Naive thymus-derived CD4-positive, alpha-beta T cell (primary cell): ENCODE data around the gene HOXA13. TPM values are rescaled to one million over a fixed set of nuclear protein-coding genes. Genes with fewer than 3 reads are reported as not detected.

Experiments used
- ATAC-seq: fragments of 150-1000 bp; cut with Tn5 transposase; 2 replicates; pipeline ENCODE4 v1.10.0; 2021; ENCODE audit warnings: mild to moderate bottlenecking, moderate library complexity
- CTCF ChIA-PET: fragments of 350-600 bp; sonication (Branson Sonifier 250); formaldehyde crosslinking; loops from one replicate; lab custom pipeline; 2021; ENCODE audit warnings: antibody characterized with exemption; lab: Charles Lee
- POLR2A ChIA-PET: fragments of 350-600 bp; sonication (Branson Sonifier 250); formaldehyde crosslinking; loops from one replicate; lab custom pipeline; 2021; ENCODE audit warnings: antibody characterized with exemption, inconsistent platforms; lab: Charles Lee
- DNase-seq, 9 donors: peaks; one replicate each; pipeline versions ENCODE4 v3.0.0 to v3.0.0-alpha.2; 2020 to 2022; ENCODE audit warnings: mixed read lengths in 1 of 9
- H3K27ac ChIP-seq: one replicate; pipeline ENCODE4 v1.7.0; 2013; ENCODE audit warnings: mild to moderate bottlenecking, low read depth, low read length, moderate library complexity
- H3K27me3 ChIP-seq, 2 donors: one replicate each; pipeline ENCODE4 v1.7.0; 2013; ENCODE audit warnings: low read length in 2 of 2, mild to moderate bottlenecking in 2 of 2, moderate library complexity in 2 of 2; ENCODE audit not compliant: control insufficient read depth in 2 of 2, insufficient read depth in 2 of 2
- H3K36me3 ChIP-seq, 3 experiments: 1 replicate in 2 of 3; 2 replicates in 1 of 3; pipeline ENCODE4 v1.7.0; 2013; ENCODE audit warnings: low read length in 3 of 3, mild to moderate bottlenecking in 3 of 3, moderate library complexity in 1 of 3; ENCODE audit not compliant: insufficient read depth in 3 of 3, control insufficient read depth in 2 of 3
- H3K4me1 ChIP-seq, 2 donors: one replicate each; pipeline ENCODE4 v1.7.0; 2013; ENCODE audit warnings: low read length in 2 of 2, mild to moderate bottlenecking in 2 of 2, moderate library complexity in 1 of 2; ENCODE audit not compliant: control insufficient read depth in 2 of 2, insufficient read depth in 2 of 2
- H3K4me3 ChIP-seq: 2 replicates; pipeline ENCODE4 v1.7.0; 2013; ENCODE audit warnings: mild to moderate bottlenecking, low read length
- H3K9me3 ChIP-seq, 3 experiments: 1 replicate in 2 of 3; 2 replicates in 1 of 3; pipeline ENCODE4 v1.7.0; 2013; ENCODE audit warnings: low read length in 3 of 3; ENCODE audit not compliant: control insufficient read depth in 2 of 3
- H3K27ac Mint-ChIP-seq, 9 donors: one replicate each; pipeline ENCODE4 v1.8.0; 2020 to 2022; ENCODE audit warnings: mixed read lengths in 9 of 9, mild to moderate bottlenecking in 8 of 9, moderate library complexity in 5 of 9, inconsistent platforms in 2 of 9
- H3K27me3 Mint-ChIP-seq, 5 donors: one replicate each; pipeline ENCODE4 v1.8.0; 2021 to 2022; ENCODE audit warnings: mixed read lengths in 5 of 5, mild to moderate bottlenecking in 1 of 5
- H3K36me3 Mint-ChIP-seq, 5 donors: one replicate each; pipeline ENCODE4 v1.8.0; 2020 to 2022; ENCODE audit warnings: mixed read lengths in 5 of 5, mild to moderate bottlenecking in 3 of 5, inconsistent platforms in 1 of 5
- H3K4me1 Mint-ChIP-seq, 7 donors: one replicate each; pipeline ENCODE4 v1.8.0; 2020 to 2022; ENCODE audit warnings: mixed read lengths in 7 of 7, mild to moderate bottlenecking in 3 of 7, inconsistent platforms in 1 of 7
- H3K4me3 Mint-ChIP-seq, 10 donors: one replicate each; pipeline ENCODE4 v1.8.0; 2020 to 2022; ENCODE audit warnings: mild to moderate bottlenecking in 10 of 10, mixed read lengths in 10 of 10, moderate library complexity in 6 of 10, inconsistent platforms in 2 of 10
- H3K9me3 Mint-ChIP-seq, 11 donors: one replicate each; pipeline ENCODE4 v1.8.0; 2020 to 2022; ENCODE audit warnings: mixed read lengths in 11 of 11, mild to moderate bottlenecking in 4 of 11, inconsistent platforms in 1 of 11, moderate library complexity in 1 of 11
- intact Hi-C, 2 donors: fragments of 100-400 bp; cut with micrococcal nuclease; formaldehyde crosslinking; loops; one replicate each; pipeline ENCODE4 v1.15.1; 2023
- polyA plus RNA-seq, 2 donors: library from polyadenylated mRNA; unstranded; fragments of 300-500 nt; fragmentation: Illumina TruSeq; gene quantifications; one replicate each; pipeline ENCODE4 v1.2.3, GENCODE V29; 2021
- total RNA-seq, 6 experiments: library from RNA in 5 of 6; stranded (reverse) in 5 of 6; gene quantifications; 1 replicate in 5 of 6; 2 replicates in 1 of 6; pipeline ENCODE4 v1.2.3 and lab custom pipeline; 2021 to 2026

HOXA13 gene
- total and polyA plus RNA-seq, 7 experiments from 2014 or later: not detected

DNA sequence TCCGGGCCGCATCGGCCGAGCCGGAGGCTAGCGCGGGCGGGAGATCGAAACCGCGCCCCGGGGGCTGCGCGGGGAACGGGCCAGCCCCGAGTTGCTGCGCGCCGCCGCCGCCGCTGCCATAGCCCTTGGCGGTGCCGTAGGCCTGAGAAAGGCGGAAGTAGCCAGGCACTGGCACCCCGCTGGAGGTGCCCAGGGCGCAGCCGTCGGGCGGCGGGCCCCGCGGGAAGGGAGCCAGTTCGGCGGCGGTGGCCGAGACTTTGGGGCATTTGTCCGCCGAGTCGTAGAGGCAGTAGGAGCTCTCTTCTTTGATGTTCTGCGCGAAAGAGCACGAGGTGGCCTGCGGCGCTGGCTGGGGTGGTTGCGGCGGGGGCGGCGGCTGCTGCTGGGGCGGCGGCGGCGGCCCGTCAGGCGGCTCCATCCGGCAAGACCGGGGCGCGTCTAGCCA is 26.4 kb downstream of the HOXA13 start:
- Histone ChIP-seq H3K4me1 (peaks cover 16 to 21% of the 10 kb centered on the region in 2 donors), H3K27me3 (peaks cover 27 to 59% of the 10 kb centered on the region in 2 donors), H3K27ac (no peak overlapping the region), H3K4me3 (peak overlapping the region; percentile 36), H3K36me3 (no peaks in the 10 kb centered on the region), H3K9me3 (no peaks in the 10 kb centered on the region)
- peak; percentile 81 for ATAC-seq
- intact Hi-C loops: loop anchor here (1.0 to 5.0 kb wide), 5 partner anchors 12 to 971 kb away; partner anchors contain the start of genes CBX3 (in 1 of the 2), HNRNPA2B1 (in 1 of the 2) and HOXA7 (in 1 of the 2)
- Mint-ChIP-seq H3K9me3 (peaks cover 0 to 16% (median 2%) of the 10 kb centered on the region in 11 donors), H3K27me3 (peaks cover 61 to 70% (median 67%) of the 10 kb centered on the region in 5 donors), H3K27ac (no peak overlapping the region), H3K36me3 (peaks cover 0 to 4% (median 0%) of the 10 kb centered on the region in 5 donors), H3K4me3 (peak overlapping the region in 3 of 10 donors; percentile 49 to 79 (median 75)), H3K4me1 (peaks cover 13 to 38% (median 22%) of the 10 kb centered on the region in 7 donors)
- DNase-seq: peak in 3 of 9 donors; percentile 47 to 51 (median 51)
- ChIA-PET CTCF (interaction anchor here (0.9 kb wide), 1 partner anchor 9 kb away, joined by 4 read pairs; no protein-coding TSS in a partner anchor), POLR2A (interaction anchor here (1.1 to 1.8 kb wide), 3 partner anchors 17 to 26 kb away, joined by 3 to 4 read pairs (median 4); partner anchors contain the start of gene HOXA7)

DNA sequence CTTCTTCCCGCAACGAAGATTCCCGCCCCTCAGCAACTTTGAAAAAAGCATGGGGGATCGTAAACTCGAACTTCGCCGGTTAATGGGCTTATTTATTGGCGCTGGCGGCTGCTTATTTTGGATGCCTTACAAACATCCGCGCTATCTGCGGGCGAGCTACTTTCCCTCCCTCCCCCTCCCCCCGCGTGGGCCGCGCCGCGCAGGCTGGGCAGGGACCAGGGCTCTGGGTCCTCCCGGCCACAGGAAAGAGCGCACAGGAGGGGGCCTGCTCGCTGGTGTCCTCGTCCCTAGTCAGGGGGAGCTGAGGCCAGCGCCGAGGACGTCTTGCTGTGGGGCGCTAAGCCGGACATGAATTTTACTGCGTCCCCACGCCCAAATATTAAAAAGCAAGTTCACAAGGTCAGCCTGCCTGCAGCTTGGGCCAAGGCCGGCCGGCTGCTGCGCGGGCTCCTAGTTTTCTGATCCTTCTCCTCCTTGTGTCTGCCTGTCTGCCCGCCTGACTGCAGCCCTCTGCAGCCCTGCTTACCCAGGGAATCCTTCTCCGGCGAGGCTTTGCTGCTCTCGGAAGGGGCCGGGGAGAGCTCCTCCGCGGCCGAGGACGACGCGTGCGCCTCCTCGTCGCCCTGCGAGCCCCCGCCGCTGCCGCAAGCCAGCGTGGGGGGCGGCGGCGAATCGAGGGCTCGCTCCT is 26.9 kb downstream of the HOXA13 start:
- peaks cover 0 to 5% (median 0%) of the 10 kb centered on the region in 5 donors for H3K36me3 Mint-ChIP-seq

DNA sequence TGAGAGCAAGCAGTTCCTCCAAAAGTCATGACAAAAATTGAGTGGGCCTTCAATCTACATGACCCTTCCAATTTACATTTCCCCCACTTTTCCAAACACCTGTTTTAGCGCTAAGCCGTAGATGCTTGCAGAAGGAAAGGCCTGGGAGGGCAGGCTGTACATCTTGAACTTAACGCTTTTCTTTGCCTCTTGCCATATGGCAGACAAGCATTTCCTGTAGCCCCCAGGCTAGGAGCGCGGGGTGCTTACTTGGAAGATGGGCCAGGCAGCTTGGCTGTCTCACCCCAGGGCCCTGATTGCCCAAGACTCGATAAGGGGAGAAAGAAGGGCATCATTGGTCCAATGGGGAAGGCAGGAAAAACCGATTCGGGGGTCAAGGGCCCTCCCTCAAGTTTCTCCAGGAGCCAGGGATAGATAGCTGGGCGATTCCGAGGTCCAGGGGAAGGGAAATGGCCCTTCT is 27.5 kb downstream of the HOXA13 start:
- intact Hi-C loops: loop anchor here (2.0 to 5.0 kb wide), 4 partner anchors 14 to 970 kb away; partner anchors contain the start of genes CBX3 (in 1 of the 2), HNRNPA2B1 (in 1 of the 2) and HOXA7 (in 1 of the 2)
- H3K9me3 ChIP-seq: no peaks in the 10 kb centered on the region
- DNase-seq (peak in 2 of 9 donors; percentile 23 to 26), ATAC-seq (no peak)
- peaks cover 0 to 5% (median 0%) of the 10 kb centered on the region in 5 donors for H3K36me3 Mint-ChIP-seq
- H3K27ac Mint-ChIP-seq: peak overlapping the region in 5 of 9 donors; percentile 70 to 86 (median 75)
- no peaks in the 10 kb centered on the region for H3K36me3 ChIP-seq
- H3K27me3 Mint-ChIP-seq: peaks cover 60 to 69% (median 68%) of the 10 kb centered on the region in 5 donors
- peak overlapping the region; percentile 39 to 79 (median 69) for H3K4me3 Mint-ChIP-seq
- H3K4me1 Mint-ChIP-seq: peaks cover 14 to 50% (median 23%) of the 10 kb centered on the region in 7 donors
- no peak overlapping the region for H3K27ac ChIP-seq
- H3K4me1 ChIP-seq: peaks cover 16 to 25% of the 10 kb centered on the region in 2 donors
- CTCF ChIA-PET: no interaction called here
- no peak overlapping the region for H3K4me3 ChIP-seq
- POLR2A ChIA-PET: interaction anchor here (1.1 to 1.8 kb wide), 2 partner anchors 16 to 18 kb away, joined by 3 to 4 read pairs; partner anchors contain the start of gene HOXA7
- peaks cover 38 to 71% of the 10 kb centered on the region in 2 donors for H3K27me3 ChIP-seq
- H3K9me3 Mint-ChIP-seq: peaks cover 0 to 21% (median 2%) of the 10 kb centered on the region in 11 donors

More for the DNA sequence above, 26.9 kb downstream of the HOXA13 start:
- ChIA-PET CTCF (interaction anchor here (0.9 kb wide), 1 partner anchor 10 kb away, joined by 4 read pairs; no protein-coding TSS in a partner anchor), POLR2A (interaction anchor here (1.1 to 1.8 kb wide), 2 partner anchors 16 to 19 kb away, joined by 3 to 4 read pairs; partner anchors contain the start of gene HOXA7)
- peak in 2 of 9 donors; percentile 23 to 40 for DNase-seq
- H3K27ac Mint-ChIP-seq: peak overlapping the region in 1 of 9 donors; percentile 86
- no peaks in the 10 kb centered on the region for H3K36me3 ChIP-seq
- peaks cover 32 to 65% of the 10 kb centered on the region in 2 donors for H3K27me3 ChIP-seq
- peak; percentile 15 for ATAC-seq
- H3K4me3 Mint-ChIP-seq: peak overlapping the region in 9 of 10 donors; percentile 23 to 79 (median 69)
- peaks cover 14 to 43% (median 23%) of the 10 kb centered on the region in 7 donors for H3K4me1 Mint-ChIP-seq
- H3K4me3 ChIP-seq: peak overlapping the region; percentile 36
- peaks cover 0 to 18% (median 2%) of the 10 kb centered on the region in 11 donors for H3K9me3 Mint-ChIP-seq
- no peaks in the 10 kb centered on the region for H3K9me3 ChIP-seq
- intact Hi-C loops: loop anchor here (1.0 to 5.0 kb wide), 5 partner anchors 12 to 971 kb away; partner anchors contain the start of genes CBX3 (in 1 of the 2), HNRNPA2B1 (in 1 of the 2) and HOXA7 (in 1 of the 2)
- H3K4me1 ChIP-seq: peaks cover 16 to 25% of the 10 kb centered on the region in 2 donors
- H3K27me3 Mint-ChIP-seq: peaks cover 59 to 69% (median 67%) of the 10 kb centered on the region in 5 donors
- no peak overlapping the region for H3K27ac ChIP-seq

DNA sequence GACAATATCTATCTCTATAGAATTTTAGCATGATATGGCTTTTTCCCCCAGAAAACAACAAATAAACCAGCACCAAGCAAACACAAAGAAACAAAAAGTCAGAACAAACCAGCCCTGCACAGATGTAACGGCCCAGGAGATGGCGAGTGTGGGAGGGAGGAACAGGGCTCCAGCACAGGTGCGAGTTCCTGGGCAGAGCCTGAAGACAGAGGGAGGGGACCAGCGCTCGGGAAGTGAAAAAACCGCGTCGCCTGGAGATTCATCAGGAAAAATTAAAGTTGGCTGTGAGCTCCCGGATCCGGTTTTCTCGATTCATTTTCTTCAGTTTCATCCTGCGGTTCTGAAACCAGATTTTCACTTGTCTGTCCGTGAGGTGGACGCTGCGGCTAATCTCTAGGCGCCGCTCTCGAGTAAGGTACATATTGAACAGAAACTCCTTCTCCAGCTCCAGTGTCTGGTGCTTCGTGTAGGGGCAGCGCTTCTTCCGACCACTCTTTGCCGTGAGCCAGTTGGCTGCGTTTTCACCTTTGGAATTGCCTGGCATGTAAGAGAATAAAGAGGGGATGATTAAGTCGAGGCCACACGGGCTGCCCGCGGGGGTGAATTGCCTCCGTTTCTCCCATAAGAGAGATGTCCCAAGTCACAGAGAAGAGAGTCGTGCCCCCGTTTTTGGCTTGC is 28.1 kb downstream of the HOXA13 start:
- H3K9me3 Mint-ChIP-seq: peaks cover 0 to 21% (median 2%) of the 10 kb centered on the region in 11 donors
- peaks cover 0 to 5% (median 0%) of the 10 kb centered on the region in 5 donors for H3K36me3 Mint-ChIP-seq
- Histone ChIP-seq H3K4me1 (peaks cover 16 to 29% of the 10 kb centered on the region in 2 donors), H3K27ac (no peak overlapping the region), H3K27me3 (peaks cover 42 to 77% of the 10 kb centered on the region in 2 donors), H3K4me3 (no peak overlapping the region), H3K9me3 (no peaks in the 10 kb centered on the region), H3K36me3 (no peaks in the 10 kb centered on the region)
- POLR2A ChIA-PET: interaction anchor here (1.8 kb wide), 1 partner anchor 18 kb away, joined by 4 read pairs; no protein-coding TSS in a partner anchor
- peaks cover 18 to 55% (median 27%) of the 10 kb centered on the region in 7 donors for H3K4me1 Mint-ChIP-seq
- ATAC-seq (no peak), DNase-seq (peak in 2 of 9 donors; percentile 10 to 17)
- CTCF ChIA-PET: no interaction called here
- H3K4me3 Mint-ChIP-seq: peak overlapping the region; percentile 39 to 79 (median 69)
- peaks cover 65 to 74% (median 69%) of the 10 kb centered on the region in 5 donors for H3K27me3 Mint-ChIP-seq
- peak overlapping the region in 6 of 9 donors; percentile 23 to 87 (median 74) for H3K27ac Mint-ChIP-seq
- intact Hi-C loops: loop anchor here (2.0 to 5.0 kb wide), 6 partner anchors 13 to 1311 kb away; partner anchors contain the start of genes CBX3 (in 1 of the 2), HNRNPA2B1 (in 1 of the 2), HOXA11 (in 1 of the 2) and HOXA7 (in 1 of the 2)

DNA sequence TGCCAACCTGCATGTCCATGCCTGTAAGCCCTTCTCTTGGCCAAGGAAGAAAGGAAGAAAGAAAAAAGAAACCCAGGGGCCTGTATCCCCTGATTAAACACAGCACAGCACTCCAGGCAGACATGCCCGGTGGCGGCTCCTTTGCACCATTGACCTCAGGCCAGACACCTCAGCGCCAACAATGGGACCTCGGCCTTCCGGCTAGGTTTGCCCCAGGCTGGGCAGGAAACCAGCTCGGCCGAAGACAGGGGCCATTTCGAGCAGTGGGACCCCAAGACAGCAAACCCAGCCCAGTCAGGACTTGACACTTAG is 28.6 kb downstream of the HOXA13 start:
- Mint-ChIP-seq H3K36me3 (peaks cover 0 to 5% (median 0%) of the 10 kb centered on the region in 5 donors), H3K9me3 (peaks cover 0 to 21% (median 2%) of the 10 kb centered on the region in 11 donors), H3K4me3 (peak overlapping the region in 9 of 10 donors; percentile 7 to 78 (median 62)), H3K27ac (peak overlapping the region in 6 of 9 donors; percentile 23 to 87 (median 70)), H3K27me3 (peaks cover 64 to 75% (median 68%) of the 10 kb centered on the region in 5 donors), H3K4me1 (peaks cover 18 to 59% (median 31%) of the 10 kb centered on the region in 7 donors)
- Histone ChIP-seq H3K9me3 (no peaks in the 10 kb centered on the region), H3K27ac (no peak overlapping the region), H3K4me1 (peaks cover 16 to 34% of the 10 kb centered on the region in 2 donors), H3K36me3 (no peaks in the 10 kb centered on the region), H3K4me3 (no peak overlapping the region), H3K27me3 (peaks cover 46 to 82% of the 10 kb centered on the region in 2 donors)
- CTCF ChIA-PET: no interaction called here
- ATAC-seq: no peak
- POLR2A ChIA-PET: no interaction called here
- intact Hi-C loops: loop anchor here (2.0 to 5.0 kb wide), 3 partner anchors 14 to 1310 kb away; partner anchors contain the start of genes CBX3 (in 1 of the 2), HNRNPA2B1 (in 1 of the 2) and HOXA11 (in 1 of the 2)
- DNase-seq: peak in 1 of 9 donors; percentile 12
